Neural cell (in vitro differentiated cells): ENCODE results near the gene EEIG1. TPM values are rescaled to one million over a fixed set of nuclear protein-coding genes. Genes with fewer than 3 reads are reported as not detected.

Source experiments
- H2AFZ ChIP-seq: fragments of 200-600, 300-800 bp; sonication (generic), shearing (Covaris generic); 2 replicates; pipeline ENCODE4 v1.6.0; 2014; ENCODE audit warnings: low read depth, mild to moderate bottlenecking, antibody characterized with exemption, low read length, moderate library complexity
- H3F3A ChIP-seq: fragments of 200-600 bp; shearing (Covaris generic); 2 replicates; pipeline ENCODE4 v1.6.1; 2016; ENCODE audit warnings: mild to moderate bottlenecking, moderate library complexity, mixed read lengths, antibody characterized with exemption, low read length; ENCODE audit not compliant: insufficient read depth, poor library complexity, severe bottlenecking
- H3K27ac ChIP-seq: fragments of 200-600, 300-800 bp; sonication (generic), shearing (Covaris generic); 2 replicates; pipeline ENCODE4 v1.5.1; 2014; ENCODE audit warnings: mild to moderate bottlenecking, low read length, moderate library complexity
- H3K27me3 ChIP-seq: fragments of 300-800, 200-600 bp; sonication (generic), shearing (Covaris generic); 2 replicates; pipeline ENCODE4 v1.6.0; 2014; ENCODE audit warnings: mild to moderate bottlenecking, low read depth, low read length, moderate library complexity; ENCODE audit not compliant: insufficient read depth
- H3K36me3 ChIP-seq: fragments of 300-800, 200-600 bp; sonication (generic), shearing (Covaris generic); 2 replicates; pipeline ENCODE4 v1.5.1; 2014; ENCODE audit warnings: mild to moderate bottlenecking, antibody characterized with exemption, low read length, moderate library complexity; ENCODE audit not compliant: insufficient read depth
- H3K4me2 ChIP-seq: fragments of 300-800, 200-600 bp; sonication (generic), shearing (Covaris generic); 2 replicates; pipeline ENCODE4 v1.6.0; 2014; ENCODE audit warnings: mild to moderate bottlenecking, low read length
- H3K4me3 ChIP-seq: fragments of 300-800, 200-600 bp; sonication (generic), shearing (Covaris generic); 2 replicates; pipeline ENCODE4 v1.5.1; 2014; ENCODE audit warnings: mild to moderate bottlenecking, low read length, moderate library complexity
- H3K79me2 ChIP-seq: fragments of 200-600 bp; shearing (Covaris generic); replicated peaks from 2 replicates; pipeline ENCODE4 v1.6.0; 2014; ENCODE audit warnings: mild to moderate bottlenecking, low read length, moderate library complexity; ENCODE audit not compliant: insufficient read depth
- H3K9ac ChIP-seq: fragments of 300-800, 200-600 bp; sonication (generic), shearing (Covaris generic); 2 replicates; pipeline ENCODE4 v1.6.1; 2016; ENCODE audit warnings: mild to moderate bottlenecking, low read length, mixed read lengths
- H3K9me2 ChIP-seq: fragments of 200-600 bp; shearing (Covaris generic); 2 replicates; pipeline ENCODE4 v1.6.1; 2016; ENCODE audit warnings: mild to moderate bottlenecking, low read length, mixed read lengths; ENCODE audit not compliant: insufficient read depth
- H3K9me3 ChIP-seq: fragments of 200-600, 300-800 bp; sonication (generic), shearing (Covaris generic); 2 replicates; pipeline ENCODE4 v1.6.1; 2016; ENCODE audit warnings: mild to moderate bottlenecking, mixed run types, low read length, moderate library complexity, mixed read lengths
- H4K20me1 ChIP-seq: fragments of 200-600 bp; shearing (Covaris generic); 2 replicates; pipeline ENCODE4 v1.6.1; 2016; ENCODE audit warnings: mild to moderate bottlenecking, mixed run types; ENCODE audit not compliant: insufficient read depth
- CTCF ChIP-seq: fragments of 450-650 bp; IDR thresholded peaks from 2 replicates; pipeline ENCODE4 v1.5.1; 2014; ENCODE audit warnings: antibody characterized with exemption, mild to moderate bottlenecking, moderate library complexity; ENCODE audit not compliant: poor library complexity, severe bottlenecking
- EP300 ChIP-seq: fragments of 450-650 bp; conservative IDR thresholded peaks from 2 replicates; pipeline ENCODE4 v1.6.1; 2014; ENCODE audit warnings: antibody characterized with exemption, mild to moderate bottlenecking, moderate library complexity; ENCODE audit not compliant: poor library complexity, severe bottlenecking
- EZH2 ChIP-seq: fragments of 200-600, 300-800 bp; shearing (Covaris generic), sonication (generic); IDR thresholded peaks from 2 replicates; pipeline ENCODE4 v1.6.1; 2014; ENCODE audit warnings: antibody characterized with exemption, low read length, borderline replicate concordance, mild to moderate bottlenecking; ENCODE audit not compliant: insufficient read depth, poor library complexity, severe bottlenecking
- MXI1 ChIP-seq: fragments of 450-650 bp; conservative IDR thresholded peaks from 2 replicates; pipeline ENCODE4 v1.6.1; 2014; ENCODE audit warnings: antibody characterized with exemption, mild to moderate bottlenecking; ENCODE audit not compliant: poor library complexity, severe bottlenecking
- POLR2AphosphoS5 ChIP-seq: IDR thresholded peaks from 2 replicates; pipeline ENCODE4 v1.6.1; 2012
- RAD21 ChIP-seq: fragments of 450-650 bp; conservative IDR thresholded peaks from 2 replicates; pipeline ENCODE4 v1.6.1; 2014; ENCODE audit warnings: antibody characterized with exemption, mild to moderate bottlenecking, moderate library complexity
- SMC3 ChIP-seq: fragments of 450-650 bp; conservative IDR thresholded peaks from 2 replicates; pipeline ENCODE4 v1.6.1; 2014; ENCODE audit warnings: antibody characterized with exemption, mild to moderate bottlenecking, moderate library complexity; ENCODE audit not compliant: poor library complexity
- TAF1 ChIP-seq: IDR thresholded peaks from 2 replicates; pipeline ENCODE4 v1.6.1; 2012; ENCODE audit warnings: low read depth
- polyA plus RNA-seq: library from polyadenylated mRNA; depleted of rRNA; stranded (reverse); fragments of >200 nt; gene quantifications from 2 replicates; pipeline ENCODE4 v1.2.3, GENCODE V29; 2014
- TF ChIP-seq, protein P1 (sequence below): IDR thresholded peaks from 2 replicates; pipeline ENCODE4 v1.6.1; 2012; ENCODE audit warnings: borderline replicate concordance

Gene EEIG1
- polyA plus RNA-seq, 1 donor from 2014 or later: 6.7 TPM

GRCh38 chr9:127966416-127967150 is 14.2 kb downstream of the EEIG1 start:
- Histone ChIP-seq H3F3A (no peaks in the 10 kb centered on the region), H3K9me3 (no peaks in the 10 kb centered on the region), H4K20me1 (no peaks in the 10 kb centered on the region), H3K36me3 (no peaks in the 10 kb centered on the region), H2AFZ (no peak overlapping the region), H3K9me2 (no peaks in the 10 kb centered on the region), H3K4me3 (no peak overlapping the region), H3K27me3 (no peaks in the 10 kb centered on the region), H3K79me2 (peaks cover 31% of the 10 kb centered on the region), H3K9ac (no peak overlapping the region), H3K27ac (no peak overlapping the region), H3K4me2 (no peak overlapping the region)
- no peak for TF ChIP-seq EZH2
- TF ChIP-seq MXI1: no peak
- TF ChIP-seq TAF1: no peak
- no peak for TF ChIP-seq POLR2AphosphoS5
- TF ChIP-seq RAD21: no peak
- TF ChIP-seq CTCF: no peak
- no peak for TF ChIP-seq EP300

DNA sequence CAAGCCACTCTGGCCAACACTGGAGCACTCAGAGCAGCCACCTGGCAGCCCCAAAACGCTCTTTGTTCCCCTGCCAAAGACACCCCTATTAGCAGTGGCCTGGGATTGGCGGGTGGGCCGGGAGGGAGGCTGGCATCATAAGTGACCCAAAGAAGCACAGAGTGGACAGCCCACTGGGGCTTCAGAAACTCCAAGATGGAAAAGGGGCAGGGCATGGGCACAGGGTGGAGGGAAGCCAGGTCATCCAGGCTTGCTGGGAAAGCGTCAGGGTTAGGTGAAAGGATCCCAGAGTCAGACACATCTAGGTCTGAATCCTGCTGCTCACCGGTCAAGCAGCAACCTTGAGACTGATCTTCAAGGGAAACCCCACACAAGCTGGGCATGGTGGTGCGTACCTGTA is 14.8 kb downstream of the EEIG1 start:
- no peaks in the 10 kb centered on the region for H3K9me3 ChIP-seq
- no peaks in the 10 kb centered on the region for H3F3A ChIP-seq
- no peaks in the 10 kb centered on the region for H3K27me3 ChIP-seq
- peaks cover 32% of the 10 kb centered on the region for H3K79me2 ChIP-seq
- H3K4me2 ChIP-seq: no peak overlapping the region
- no peak for TF ChIP-seq EP300
- TF ChIP-seq EZH2: no peak
- TF ChIP-seq SMC3: no peak
- no peak for TF ChIP-seq RAD21
- no peak for TF ChIP-seq MXI1
- no peak for TF ChIP-seq POLR2AphosphoS5
- TF ChIP-seq, protein P1, sequence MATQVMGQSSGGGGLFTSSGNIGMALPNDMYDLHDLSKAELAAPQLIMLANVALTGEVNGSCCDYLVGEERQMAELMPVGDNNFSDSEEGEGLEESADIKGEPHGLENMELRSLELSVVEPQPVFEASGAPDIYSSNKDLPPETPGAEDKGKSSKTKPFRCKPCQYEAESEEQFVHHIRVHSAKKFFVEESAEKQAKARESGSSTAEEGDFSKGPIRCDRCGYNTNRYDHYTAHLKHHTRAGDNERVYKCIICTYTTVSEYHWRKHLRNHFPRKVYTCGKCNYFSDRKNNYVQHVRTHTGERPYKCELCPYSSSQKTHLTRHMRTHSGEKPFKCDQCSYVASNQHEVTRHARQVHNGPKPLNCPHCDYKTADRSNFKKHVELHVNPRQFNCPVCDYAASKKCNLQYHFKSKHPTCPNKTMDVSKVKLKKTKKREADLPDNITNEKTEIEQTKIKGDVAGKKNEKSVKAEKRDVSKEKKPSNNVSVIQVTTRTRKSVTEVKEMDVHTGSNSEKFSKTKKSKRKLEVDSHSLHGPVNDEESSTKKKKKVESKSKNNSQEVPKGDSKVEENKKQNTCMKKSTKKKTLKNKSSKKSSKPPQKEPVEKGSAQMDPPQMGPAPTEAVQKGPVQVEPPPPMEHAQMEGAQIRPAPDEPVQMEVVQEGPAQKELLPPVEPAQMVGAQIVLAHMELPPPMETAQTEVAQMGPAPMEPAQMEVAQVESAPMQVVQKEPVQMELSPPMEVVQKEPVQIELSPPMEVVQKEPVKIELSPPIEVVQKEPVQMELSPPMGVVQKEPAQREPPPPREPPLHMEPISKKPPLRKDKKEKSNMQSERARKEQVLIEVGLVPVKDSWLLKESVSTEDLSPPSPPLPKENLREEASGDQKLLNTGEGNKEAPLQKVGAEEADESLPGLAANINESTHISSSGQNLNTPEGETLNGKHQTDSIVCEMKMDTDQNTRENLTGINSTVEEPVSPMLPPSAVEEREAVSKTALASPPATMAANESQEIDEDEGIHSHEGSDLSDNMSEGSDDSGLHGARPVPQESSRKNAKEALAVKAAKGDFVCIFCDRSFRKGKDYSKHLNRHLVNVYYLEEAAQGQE: no peak
- no peak for TF ChIP-seq CTCF
- TF ChIP-seq TAF1: no peak
- no peak overlapping the region for H2AFZ ChIP-seq
- no peak overlapping the region for H3K9ac ChIP-seq
- H3K9me2 ChIP-seq: no peaks in the 10 kb centered on the region
- no peaks in the 10 kb centered on the region for H4K20me1 ChIP-seq
- H3K4me3 ChIP-seq: no peak overlapping the region
- H3K27ac ChIP-seq: no peak overlapping the region
- H3K36me3 ChIP-seq: no peaks in the 10 kb centered on the region
